Measurements from ENCODE around the gene MAST4. TPM values are rescaled to one million over a fixed set of nuclear protein-coding genes. Genes with fewer than 3 reads are reported as not detected.

Gene MAST4
- total RNA-seq, 1 experiment from 2014 or later, result 3.3 TPM

DNA sequence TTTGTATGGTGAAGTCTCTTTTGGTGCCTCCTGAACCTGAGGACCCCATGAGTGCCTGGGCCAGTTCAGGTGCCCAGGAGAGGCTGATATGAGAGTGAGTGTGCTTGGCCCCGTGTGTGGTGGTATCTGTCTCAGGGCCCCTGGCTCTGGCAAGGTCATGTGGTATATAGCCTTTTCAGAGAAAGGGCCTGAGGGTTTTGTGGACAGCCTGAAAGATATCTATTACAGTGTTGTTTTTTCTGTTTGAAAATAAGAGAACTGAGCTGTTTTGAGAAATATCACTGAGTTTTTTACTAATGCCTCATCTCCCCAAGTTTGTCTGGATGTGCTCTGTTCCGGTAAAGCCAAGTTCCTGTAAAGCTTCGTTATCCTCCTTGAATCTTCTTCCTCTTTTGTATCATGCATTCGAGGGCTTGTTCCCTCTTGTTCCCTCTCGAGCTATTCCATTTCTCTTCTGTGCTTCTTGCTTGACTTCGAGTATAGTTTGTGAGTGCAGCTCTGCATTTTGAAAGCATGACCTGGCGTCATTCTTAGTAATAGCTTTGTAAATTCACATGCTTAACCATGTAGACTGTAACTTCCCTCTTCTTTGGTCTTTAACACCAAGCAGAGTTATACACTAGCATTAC lies 122.3 kb downstream of the MAST4 start:
- Histone ChIP-seq H3K27me3 (no peaks in the 10 kb centered on the region), H3K36me3 (no peaks in the 10 kb centered on the region), H3K27ac (no peak overlapping the region), H3K4me3 (no peak overlapping the region), H3K4me1 (peaks cover 4% of the 10 kb centered on the region; the same call in 1 of the 2 replicates), H3K9me3 (replicated peaks) (no peaks in the 10 kb centered on the region)
- DNase-seq, result no peak

DNA sequence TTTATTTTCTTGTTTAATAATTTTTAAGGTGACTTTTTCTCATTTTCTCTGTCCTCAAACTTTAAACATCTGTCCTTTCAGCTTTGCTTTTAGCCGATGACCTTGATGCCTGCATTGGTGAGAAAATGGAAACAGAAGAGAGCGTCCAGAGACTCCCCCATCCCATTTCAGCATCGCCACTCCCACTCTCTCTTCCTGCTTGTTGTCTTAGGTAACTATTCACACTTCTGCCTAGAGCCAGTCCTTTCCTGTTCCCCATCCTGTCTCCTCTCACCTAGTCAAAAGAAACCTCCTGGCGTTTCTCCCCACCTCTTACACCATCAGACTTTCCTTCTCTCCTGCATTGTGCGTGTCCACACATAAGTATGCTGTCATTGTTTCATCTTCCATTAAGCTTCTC lies 124.6 kb downstream of the MAST4 start:
- no peak for DNase-seq
- H3K36me3 ChIP-seq, result no peaks in the 10 kb centered on the region
- no peak overlapping the region for H3K4me3 ChIP-seq
- H3K27me3 ChIP-seq, result no peaks in the 10 kb centered on the region
- H3K9me3 ChIP-seq (replicated peaks), result no peaks in the 10 kb centered on the region
- no peak overlapping the region for H3K27ac ChIP-seq
- peaks cover 4% of the 10 kb centered on the region; the same call in 1 of the 2 replicates for H3K4me1 ChIP-seq

DNA sequence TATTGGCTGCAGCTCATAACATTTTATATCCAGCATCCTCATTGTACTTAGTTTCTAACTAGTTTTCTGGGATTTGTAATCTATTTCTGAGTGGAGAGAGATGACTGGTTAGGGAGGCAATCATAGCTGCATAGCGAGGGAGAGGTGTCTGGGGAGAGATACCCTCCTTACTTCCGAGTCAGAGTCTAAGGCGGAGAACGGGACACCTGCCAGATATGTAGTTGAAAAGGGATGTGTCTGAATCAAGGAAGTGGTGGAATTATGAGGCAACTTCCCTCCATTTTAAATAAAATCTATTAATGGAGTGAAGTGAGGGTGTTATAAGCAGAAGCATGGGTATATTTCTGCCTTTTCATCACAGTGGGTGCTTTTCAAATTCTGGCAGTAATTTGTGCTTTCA lies 126.5 kb downstream of the MAST4 start:
- Histone ChIP-seq H3K27ac (no peak overlapping the region), H3K4me1 (peaks cover 4% of the 10 kb centered on the region; the same call in 1 of the 2 replicates), H3K9me3 (replicated peaks) (no peaks in the 10 kb centered on the region), H3K4me3 (no peak overlapping the region), H3K27me3 (no peaks in the 10 kb centered on the region), H3K36me3 (no peaks in the 10 kb centered on the region)
- DNase-seq, result no peak

DNA sequence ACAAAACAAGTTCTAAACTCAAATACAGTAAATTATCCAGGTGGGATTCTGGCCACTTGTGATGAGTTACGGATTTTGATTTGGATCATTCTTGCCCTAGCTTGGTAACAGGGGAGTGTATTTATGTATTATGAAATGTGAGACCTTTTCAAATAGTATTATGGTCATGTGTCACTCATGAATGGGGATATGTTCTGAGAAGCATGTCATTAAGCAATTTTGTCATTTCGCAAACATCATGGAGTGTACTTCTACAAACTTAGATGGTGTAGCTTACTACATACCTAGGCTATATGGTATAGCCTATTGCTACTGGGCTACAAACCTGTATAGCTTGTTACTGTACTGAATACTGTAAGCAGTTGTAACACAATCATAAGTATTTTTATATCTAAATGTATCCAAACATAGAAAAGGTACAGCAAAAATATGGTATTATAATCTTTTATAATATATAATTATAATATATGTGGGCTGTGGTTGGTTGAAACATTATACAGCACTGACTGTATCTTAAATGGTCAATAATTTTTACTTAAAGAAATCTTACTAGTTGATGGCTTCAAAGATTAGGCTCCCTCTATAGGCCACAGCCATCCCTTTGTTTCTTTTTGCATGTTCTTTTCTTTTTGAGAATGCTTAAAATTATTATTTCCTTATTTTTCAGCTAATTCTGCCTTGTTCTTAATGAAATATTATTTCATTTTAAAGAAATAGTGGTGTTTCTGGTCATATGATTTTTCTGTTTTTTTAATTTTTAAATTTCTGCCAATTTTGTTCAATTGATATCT lies 128.4 kb downstream of the MAST4 start:
- H3K27me3 ChIP-seq, result no peaks in the 10 kb centered on the region
- no peak for DNase-seq
- H3K27ac ChIP-seq, result no peak overlapping the region
- H3K4me1 ChIP-seq, result no peaks in the 10 kb centered on the region
- no peaks in the 10 kb centered on the region for H3K36me3 ChIP-seq
- H3K9me3 ChIP-seq (replicated peaks), result no peaks in the 10 kb centered on the region
- H3K4me3 ChIP-seq, result no peak overlapping the region

DNA sequence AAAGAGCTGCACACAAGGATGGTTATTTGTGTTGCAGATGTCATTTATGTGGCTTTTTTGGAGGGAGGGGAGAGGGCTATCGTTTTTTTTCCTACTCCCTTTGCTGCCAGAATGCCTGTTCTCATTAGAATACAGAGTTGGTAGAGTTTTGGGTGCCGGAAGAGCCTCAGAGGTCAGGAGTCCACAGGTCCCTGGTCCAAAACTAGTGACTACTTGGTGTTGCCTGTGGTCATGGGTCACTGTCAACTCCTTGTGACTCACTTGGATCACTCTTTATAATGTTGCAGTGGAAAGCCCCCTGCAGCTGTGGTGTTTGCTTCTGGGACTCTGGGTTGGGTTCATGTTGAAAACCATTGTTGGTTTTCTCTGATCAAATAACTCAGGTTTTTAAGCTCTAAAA lies 131.4 kb downstream of the MAST4 start:
- Histone ChIP-seq H3K4me3 (no peak overlapping the region), H3K27me3 (no peaks in the 10 kb centered on the region), H3K36me3 (no peaks in the 10 kb centered on the region), H3K9me3 (replicated peaks) (no peaks in the 10 kb centered on the region), H3K4me1 (no peaks in the 10 kb centered on the region), H3K27ac (no peak overlapping the region)
- no peak for DNase-seq

DNA sequence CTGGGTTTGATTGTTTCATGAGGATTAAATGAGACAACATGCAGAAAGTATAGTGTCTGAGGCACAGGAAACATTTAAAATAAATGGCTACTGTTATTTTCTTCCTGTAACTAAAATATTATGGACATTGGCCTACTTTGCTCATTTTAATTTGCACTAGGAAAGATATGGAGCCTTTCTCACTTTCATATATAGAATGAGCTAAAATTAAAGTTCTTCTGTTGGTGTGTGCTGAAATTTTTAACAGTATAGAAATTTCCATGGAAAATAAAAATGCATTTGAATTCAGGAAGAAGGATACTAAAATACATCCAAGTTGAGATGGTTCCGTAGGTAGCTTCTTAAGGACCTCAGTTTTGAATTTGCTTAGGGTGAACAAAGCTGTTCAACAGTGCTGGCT lies 131.9 kb downstream of the MAST4 start:
- Histone ChIP-seq H3K4me1 (no peaks in the 10 kb centered on the region), H3K9me3 (replicated peaks) (no peaks in the 10 kb centered on the region), H3K4me3 (no peak overlapping the region), H3K27me3 (no peaks in the 10 kb centered on the region), H3K27ac (no peak overlapping the region), H3K36me3 (no peaks in the 10 kb centered on the region)
- DNase-seq, result no peak

DNA sequence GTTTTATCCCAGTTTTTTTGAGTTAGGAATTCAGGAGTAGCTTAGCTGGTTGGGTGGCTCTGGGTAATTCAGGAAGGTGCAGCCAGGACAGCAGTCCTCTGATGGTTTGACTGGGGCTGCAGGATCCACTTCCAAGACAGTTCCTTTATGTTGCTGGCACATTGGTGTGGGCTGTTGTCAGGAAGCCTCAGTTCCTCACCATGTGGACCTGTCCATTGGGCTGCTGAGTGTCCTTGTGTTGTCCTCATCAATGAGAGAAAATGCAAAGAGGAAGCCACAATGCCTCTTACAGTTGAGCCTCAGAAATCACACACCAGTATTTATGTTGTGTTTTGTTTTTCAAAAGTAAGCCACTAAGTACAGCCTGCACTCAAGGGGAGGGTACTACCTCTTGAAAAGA lies 140.9 kb downstream of the MAST4 start:
- Histone ChIP-seq H3K36me3 (no peaks in the 10 kb centered on the region), H3K27me3 (peaks cover 6% of the 10 kb centered on the region), H3K9me3 (replicated peaks) (no peaks in the 10 kb centered on the region)

DNA sequence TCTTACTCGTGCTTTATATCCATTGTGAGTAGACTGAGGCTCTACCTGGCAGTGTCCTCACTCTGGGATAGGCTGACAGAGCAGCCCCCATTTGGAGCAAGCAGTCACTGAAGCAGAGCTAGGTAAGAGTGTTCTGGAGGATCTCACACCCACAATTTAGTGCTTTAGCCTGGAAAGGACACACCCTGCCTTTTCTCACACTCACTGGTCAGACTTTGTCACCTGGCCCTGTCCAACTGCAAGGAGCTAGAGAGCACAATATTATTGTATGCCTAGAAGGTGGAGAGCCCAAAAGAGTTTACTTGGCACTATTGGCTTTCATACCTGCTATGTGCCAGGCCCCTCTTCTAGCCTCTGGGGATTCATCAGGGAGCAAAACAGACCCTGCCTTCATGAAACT lies 141.9 kb downstream of the MAST4 start:
- no peaks in the 10 kb centered on the region for H3K36me3 ChIP-seq
- H3K27ac ChIP-seq, result no peak overlapping the region
- H3K4me1 ChIP-seq, result no peaks in the 10 kb centered on the region
- no peak for DNase-seq
- H3K4me3 ChIP-seq, result no peak overlapping the region
- peaks cover 6% of the 10 kb centered on the region for H3K27me3 ChIP-seq
- no peaks in the 10 kb centered on the region for H3K9me3 ChIP-seq (replicated peaks)

More for the DNA sequence above, 140.9 kb downstream of the MAST4 start:
- H3K4me3 ChIP-seq, result no peak overlapping the region
- no peak overlapping the region for H3K27ac ChIP-seq
- no peak for DNase-seq
- H3K4me1 ChIP-seq, result no peaks in the 10 kb centered on the region

DNA sequence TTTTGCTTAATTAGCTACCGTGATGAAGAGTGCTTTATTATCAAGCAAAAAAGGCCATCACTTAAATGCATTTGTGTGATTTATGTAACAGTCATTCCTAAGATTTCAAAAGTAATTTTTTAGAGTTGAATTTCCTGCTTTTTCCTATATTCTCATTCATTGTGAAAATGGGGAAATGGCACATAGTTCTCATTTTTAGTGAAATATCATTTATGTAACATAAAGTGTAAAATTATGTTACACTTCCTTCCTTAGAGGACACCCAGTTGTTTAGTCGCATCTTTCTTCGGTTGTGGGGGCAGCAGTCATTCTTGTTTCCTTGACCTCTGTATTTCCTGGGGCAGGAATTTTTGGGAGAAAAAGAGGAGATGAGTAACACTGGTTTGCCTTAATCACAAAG lies 142.8 kb downstream of the MAST4 start:
- Histone ChIP-seq H3K27ac (no peak overlapping the region), H3K4me3 (no peak overlapping the region), H3K36me3 (no peaks in the 10 kb centered on the region), H3K4me1 (no peaks in the 10 kb centered on the region), H3K9me3 (replicated peaks) (no peaks in the 10 kb centered on the region), H3K27me3 (peaks cover 4% of the 10 kb centered on the region)
- no peak for DNase-seq

DNA sequence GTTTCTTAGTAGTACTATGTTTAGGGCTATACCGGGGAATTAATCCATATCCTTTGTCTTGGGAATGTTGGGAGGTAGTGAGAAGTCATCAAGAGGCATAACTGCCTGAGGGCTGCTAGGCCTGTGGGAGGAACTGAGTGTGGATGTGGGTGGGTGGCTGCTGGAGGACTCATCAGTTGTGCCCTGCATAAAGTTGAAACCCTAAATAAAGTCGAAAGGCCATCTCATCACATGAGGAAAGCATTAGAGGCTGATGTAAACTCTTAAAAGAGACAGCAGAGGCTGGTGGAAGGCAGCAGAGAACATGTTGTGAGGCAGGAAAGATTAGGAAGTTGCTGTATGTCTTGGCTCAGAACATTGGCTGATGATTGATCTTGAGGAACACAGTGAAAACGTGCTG lies 143.8 kb downstream of the MAST4 start:
- Histone ChIP-seq H3K27ac (no peak overlapping the region), H3K27me3 (no peaks in the 10 kb centered on the region), H3K36me3 (no peaks in the 10 kb centered on the region), H3K4me3 (no peak overlapping the region), H3K4me1 (no peaks in the 10 kb centered on the region), H3K9me3 (replicated peaks) (no peaks in the 10 kb centered on the region)
- DNase-seq, result no peak

DNA sequence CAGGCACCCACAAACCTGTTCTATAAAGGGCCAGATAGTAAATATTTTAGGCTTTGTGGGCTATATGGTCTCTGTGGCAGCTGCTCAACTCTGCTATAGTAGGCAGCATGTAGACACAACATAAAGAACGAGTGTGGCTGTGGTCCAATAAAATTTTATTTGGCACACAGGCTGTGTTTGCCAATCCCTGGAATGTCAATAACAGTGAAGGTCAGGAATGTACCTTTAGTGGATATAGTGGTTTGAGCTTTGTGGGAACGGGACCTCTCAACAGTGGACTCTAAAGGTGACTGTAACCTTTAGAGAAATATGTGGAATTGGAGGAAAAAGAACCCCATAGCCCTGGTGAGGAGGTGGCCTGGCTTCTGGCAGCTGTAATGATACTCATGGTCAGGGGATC lies 145.2 kb downstream of the MAST4 start:
- Histone ChIP-seq H3K36me3 (no peaks in the 10 kb centered on the region), H3K27me3 (no peaks in the 10 kb centered on the region), H3K27ac (no peak overlapping the region), H3K4me1 (no peaks in the 10 kb centered on the region), H3K4me3 (no peak overlapping the region), H3K9me3 (replicated peaks) (no peaks in the 10 kb centered on the region)
- DNase-seq, result no peak

DNA sequence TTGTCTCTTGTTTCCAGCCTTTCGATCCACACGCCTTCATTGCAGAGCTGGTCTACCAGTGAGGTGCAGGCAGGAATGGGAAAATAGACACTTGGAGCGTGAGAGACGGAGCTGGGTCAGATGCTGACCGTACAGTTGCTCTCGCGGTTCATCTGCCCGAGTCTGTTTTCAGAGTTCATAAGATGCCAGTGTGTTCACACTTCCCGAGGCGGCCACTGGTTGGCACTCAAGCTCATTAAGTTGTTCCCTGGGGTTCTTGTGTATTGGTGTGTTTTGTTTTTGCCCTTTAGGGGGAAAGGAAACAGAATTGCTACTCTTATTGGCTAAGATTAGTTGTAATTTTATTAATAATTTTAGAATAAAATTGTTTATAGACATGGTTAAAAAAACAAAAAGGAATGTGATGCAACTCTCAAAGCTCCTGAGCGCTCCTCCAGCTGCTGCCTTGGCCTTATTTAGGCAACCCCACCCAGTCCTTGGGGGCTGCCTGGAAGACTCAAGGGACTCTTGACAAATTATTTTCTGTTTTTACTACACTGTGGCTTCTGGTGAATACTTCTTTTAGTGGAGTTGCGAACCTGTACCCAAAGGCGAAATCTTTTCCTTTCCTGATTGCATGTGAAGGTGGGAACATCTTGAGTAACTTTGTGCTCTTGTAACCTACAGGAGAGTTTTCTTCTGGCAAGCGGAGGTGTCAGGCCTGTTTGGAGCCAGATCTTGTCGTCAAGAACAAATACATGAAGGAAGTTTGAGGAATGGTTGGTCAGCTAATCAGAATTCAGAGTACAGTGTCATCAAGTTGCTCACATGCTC lies 146.1 kb downstream of the MAST4 start:
- Histone ChIP-seq H3K27me3 (no peaks in the 10 kb centered on the region), H3K36me3 (no peaks in the 10 kb centered on the region), H3K27ac (no peak overlapping the region), H3K4me1 (no peaks in the 10 kb centered on the region), H3K9me3 (replicated peaks) (no peaks in the 10 kb centered on the region), H3K4me3 (no peak overlapping the region)
- DNase-seq, result peak in 1 of 2 experiments; percentile 19

DNA sequence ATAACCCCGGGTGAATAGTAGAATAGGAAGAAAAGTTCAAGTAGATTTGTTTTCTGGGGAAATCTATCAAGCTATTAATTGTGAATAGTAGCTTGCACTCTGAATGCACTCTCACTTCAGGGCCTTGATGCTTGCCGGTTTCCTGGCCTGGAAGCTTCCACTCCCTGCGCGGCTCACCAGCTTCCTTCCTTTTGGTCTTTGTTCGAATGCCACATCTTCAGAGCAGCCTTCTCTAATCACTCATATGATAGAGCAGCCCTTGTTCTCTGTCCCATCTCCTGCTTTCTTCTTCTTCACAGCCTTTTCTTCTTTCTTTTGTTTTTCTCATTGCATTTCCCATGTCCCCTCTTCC lies 146.7 kb downstream of the MAST4 start:
- Histone ChIP-seq H3K4me1 (no peaks in the 10 kb centered on the region), H3K36me3 (no peaks in the 10 kb centered on the region), H3K27ac (no peak overlapping the region), H3K27me3 (no peaks in the 10 kb centered on the region), H3K4me3 (no peak overlapping the region), H3K9me3 (replicated peaks) (no peaks in the 10 kb centered on the region)
- no peak for DNase-seq

DNA sequence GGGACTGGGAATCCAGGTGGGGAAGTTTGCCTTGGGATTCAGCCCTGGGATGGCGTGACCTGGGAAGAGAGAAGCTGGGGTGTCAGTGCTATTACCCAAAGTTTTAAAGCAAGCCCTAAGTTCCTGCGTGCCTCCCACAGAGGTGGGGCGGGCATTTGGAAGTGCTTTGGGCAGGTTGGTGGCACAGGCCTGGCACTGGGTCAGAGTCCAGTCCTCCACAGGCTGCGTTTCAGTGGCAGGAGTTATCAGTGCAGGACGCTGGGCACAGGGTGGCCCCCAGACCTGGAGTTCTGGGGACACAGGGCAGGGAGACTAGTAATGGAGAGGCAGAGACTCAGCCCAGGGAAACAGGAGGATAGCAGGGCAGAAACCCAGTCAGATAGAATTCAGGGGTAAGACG lies 147.2 kb downstream of the MAST4 start:
- Histone ChIP-seq H3K9me3 (replicated peaks) (no peaks in the 10 kb centered on the region), H3K4me1 (no peaks in the 10 kb centered on the region), H3K27me3 (no peaks in the 10 kb centered on the region), H3K36me3 (no peaks in the 10 kb centered on the region), H3K4me3 (no peak overlapping the region), H3K27ac (no peak overlapping the region)
- no peak for DNase-seq

DNA sequence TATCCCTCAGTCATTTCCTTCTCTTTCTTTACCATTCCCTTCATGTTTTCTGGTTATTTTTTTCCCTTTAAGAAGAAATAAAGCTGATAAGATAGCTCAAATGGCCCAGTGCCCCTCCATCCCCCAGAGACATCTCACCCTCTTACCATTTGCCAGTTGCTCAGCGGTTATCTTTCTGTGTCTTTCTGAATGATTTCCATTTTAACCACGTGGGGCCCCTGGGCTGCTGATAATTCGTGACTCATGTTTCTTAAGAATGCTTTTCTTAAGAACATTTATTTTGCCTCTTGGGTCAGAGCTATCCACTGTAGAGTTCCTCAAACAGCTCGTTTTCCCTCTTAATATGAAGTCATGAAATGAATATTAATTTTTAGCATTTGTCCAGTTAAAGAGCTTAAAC lies 147.8 kb downstream of the MAST4 start:
- H3K27ac ChIP-seq, result no peak overlapping the region
- H3K27me3 ChIP-seq, result no peaks in the 10 kb centered on the region
- DNase-seq, result no peak
- H3K4me1 ChIP-seq, result no peaks in the 10 kb centered on the region
- H3K4me3 ChIP-seq, result no peak overlapping the region
- no peaks in the 10 kb centered on the region for H3K36me3 ChIP-seq
- no peaks in the 10 kb centered on the region for H3K9me3 ChIP-seq (replicated peaks)

Data from SJCRH30 (cell line).